WTC11 (cell line): ENCODE results near the gene TAGLN3.

Experiments used
- ATF2 ChIP-seq: sonication (generic); formaldehyde crosslinking; IDR thresholded peaks from 2 replicates; pipeline ENCODE4 v1.8.1; 2022; ENCODE audit warnings: low read depth, missing genetic modification reagents, borderline replicate concordance
- CDX4 ChIP-seq: fragments of 250-450 bp; sonication (Bioruptor Pico); IDR thresholded peaks from 2 replicates; pipeline ENCODE4 v1.9.0; 2021; ENCODE audit warnings: moderate library complexity, mild to moderate bottlenecking, inconsistent platforms, borderline replicate concordance
- CTCF ChIP-seq: fragments of 200-600 bp; IDR thresholded peaks from 2 replicates; pipeline ENCODE4 v1.8.0; 2022; ENCODE audit warnings: antibody characterized with exemption
- E2F1 ChIP-seq: sonication (generic); formaldehyde crosslinking; IDR thresholded peaks from 2 replicates; pipeline ENCODE4 v1.8.0; 2022; ENCODE audit warnings: mild to moderate bottlenecking, missing genetic modification reagents
- ETV6 ChIP-seq: sonication (generic); formaldehyde crosslinking; IDR thresholded peaks from 2 replicates; pipeline ENCODE4 v1.8.1; 2022; ENCODE audit warnings: mild to moderate bottlenecking, missing genetic modification reagents
- PRRX2 ChIP-seq: fragments of 250-450 bp; sonication (Bioruptor Pico); IDR thresholded peaks from 2 replicates; pipeline ENCODE4 v1.8.0; 2021; ENCODE audit warnings: mild to moderate bottlenecking

- TF ChIP-seq E2F1 (CRISPR knock-in tag) (no peak), ATF2 (no peak), CDX4 (CRISPR knock-in tag) (no peak), CTCF (no peak), PRRX2 (no peak), ETV6 (no peak)
These were observed 50.2 kb downstream of the TAGLN3 start for GRCh38 chr3:112048911-112049310.
